Stomach smooth muscle (tissue), 2 donors: ENCODE data around the gene TMEM209.
A peak's percentile ranks its signal among the peaks of the same experiment; 100 is the strongest.

Experiments
- H3K27ac ChIP-seq: one replicate; pipeline ENCODE4 v1.7.0; 2013; ENCODE audit warnings: mild to moderate bottlenecking, low read length, inconsistent platforms
- H3K27me3 ChIP-seq, 2 donors: one replicate each; pipeline ENCODE4 v1.7.0; 2013; ENCODE audit warnings: low read length in 2 of 2; ENCODE audit not compliant: insufficient read depth in 2 of 2, control insufficient read depth in 1 of 2
- H3K36me3 ChIP-seq, 2 donors: one replicate each; pipeline ENCODE4 v1.7.0; 2013; ENCODE audit warnings: low read length in 2 of 2; ENCODE audit not compliant: control insufficient read depth in 2 of 2, insufficient read depth in 2 of 2
- H3K4me1 ChIP-seq: one replicate; pipeline ENCODE4 v1.7.0; 2013; ENCODE audit warnings: low read length; ENCODE audit not compliant: control insufficient read depth, insufficient read depth
- H3K4me3 ChIP-seq, 2 donors: one replicate each; pipeline ENCODE4 v1.7.0; 2013; ENCODE audit warnings: low read length in 2 of 2
- H3K9ac ChIP-seq, 2 donors: one replicate each; pipeline ENCODE4 v1.7.0; 2013; ENCODE audit warnings: low read length in 2 of 2, mild to moderate bottlenecking in 1 of 2
- H3K9me3 ChIP-seq, 2 donors: one replicate each; pipeline ENCODE4 v1.7.0; 2013; ENCODE audit warnings: low read length in 2 of 2; ENCODE audit not compliant: control insufficient read depth in 2 of 2
- donor health status: healthy.
- donor health status: Pancreatic carcinoma.

Gene TMEM209

GRCh38 chr7:130143986-130144311 lies 61.3 kb downstream of the TMEM209 start:
- Histone ChIP-seq H3K9me3 (no peaks in the 10 kb centered on the region), H3K4me1 (peaks cover 21% of the 10 kb centered on the region), H3K4me3 (no peak overlapping the region), H3K36me3 (no peaks in the 10 kb centered on the region), H3K9ac (no peak overlapping the region), H3K27ac (no peak overlapping the region), H3K27me3 (no peaks in the 10 kb centered on the region)

- H3K4me3 ChIP-seq, result no peak overlapping the region
- H3K4me1 ChIP-seq, result peaks cover 21% of the 10 kb centered on the region
- no peaks in the 10 kb centered on the region for H3K9me3 ChIP-seq
- no peaks in the 10 kb centered on the region for H3K36me3 ChIP-seq
- H3K9ac ChIP-seq, result no peak overlapping the region
- H3K27me3 ChIP-seq, result no peaks in the 10 kb centered on the region
- H3K27ac ChIP-seq, result peak overlapping the region; percentile 2
Measured at GRCh38 chr7:130143334-130143732, 61.9 kb downstream of the TMEM209 start.

- H3K27ac ChIP-seq, result peak overlapping the region; percentile 2
- H3K9ac ChIP-seq, result no peak overlapping the region
- peaks cover 21% of the 10 kb centered on the region for H3K4me1 ChIP-seq
- H3K9me3 ChIP-seq, result no peaks in the 10 kb centered on the region
- H3K36me3 ChIP-seq, result peaks cover under 1 to 1% of the 10 kb centered on the region in 2 donors
- no peak overlapping the region for H3K4me3 ChIP-seq
- H3K27me3 ChIP-seq, result no peaks in the 10 kb centered on the region
Measured at GRCh38 chr7:130142654-130143333, 62.4 kb downstream of the TMEM209 start.

- peak overlapping the region; percentile 78 to 81 for H3K4me3 ChIP-seq
- peak overlapping the region; percentile 96 to 97 for H3K9ac ChIP-seq
- H3K9me3 ChIP-seq, result no peaks in the 10 kb centered on the region
- H3K4me1 ChIP-seq, result peaks cover 21% of the 10 kb centered on the region
- no peaks in the 10 kb centered on the region for H3K27me3 ChIP-seq
- peak overlapping the region; percentile 89 for H3K27ac ChIP-seq
- peaks cover 2 to 3% of the 10 kb centered on the region in 2 donors for H3K36me3 ChIP-seq
Measured at GRCh38 chr7:130141884-130142653, 63.1 kb downstream of the TMEM209 start.

- H3K4me3 ChIP-seq, result peak overlapping the region; percentile 78 to 81
- no peaks in the 10 kb centered on the region for H3K9me3 ChIP-seq
- no peaks in the 10 kb centered on the region for H3K27me3 ChIP-seq
- H3K4me1 ChIP-seq, result peaks cover 21% of the 10 kb centered on the region
- peaks cover 3 to 4% of the 10 kb centered on the region in 2 donors for H3K36me3 ChIP-seq
- peak overlapping the region; percentile 89 for H3K27ac ChIP-seq
- peak overlapping the region; percentile 96 to 97 for H3K9ac ChIP-seq
Measured at GRCh38 chr7:130141161-130141883, 63.9 kb downstream of the TMEM209 start.

- Histone ChIP-seq H3K9ac (peak overlapping the region; percentile 96 to 97), H3K27ac (peak overlapping the region; percentile 89), H3K4me3 (peak overlapping the region; percentile 78 to 81), H3K36me3 (peaks cover 6% of the 10 kb centered on the region in 2 donors), H3K27me3 (no peaks in the 10 kb centered on the region), H3K4me1 (peaks cover 21% of the 10 kb centered on the region), H3K9me3 (no peaks in the 10 kb centered on the region)
Measured at GRCh38 chr7:130140551-130141160, 64.5 kb downstream of the TMEM209 start.

GRCh38 chr7:130139193-130139960 lies 65.8 kb downstream of the TMEM209 start:
- Histone ChIP-seq H3K27me3 (no peaks in the 10 kb centered on the region), H3K9ac (no peak overlapping the region), H3K27ac (no peak overlapping the region), H3K36me3 (peaks cover 9 to 12% of the 10 kb centered on the region in 2 donors), H3K4me3 (no peak overlapping the region), H3K9me3 (no peaks in the 10 kb centered on the region), H3K4me1 (peaks cover 18% of the 10 kb centered on the region)

- Histone ChIP-seq H3K36me3 (peaks cover 15 to 17% of the 10 kb centered on the region in 2 donors), H3K27me3 (no peaks in the 10 kb centered on the region), H3K4me3 (no peak overlapping the region), H3K27ac (no peak overlapping the region), H3K4me1 (peaks cover 16% of the 10 kb centered on the region), H3K9me3 (no peaks in the 10 kb centered on the region), H3K9ac (no peak overlapping the region)
Measured at GRCh38 chr7:130137207-130137606, 68.0 kb downstream of the TMEM209 start.

- Histone ChIP-seq H3K27ac (no peak overlapping the region), H3K27me3 (no peaks in the 10 kb centered on the region), H3K4me3 (no peak overlapping the region), H3K4me1 (peaks cover 10% of the 10 kb centered on the region), H3K9me3 (no peaks in the 10 kb centered on the region), H3K9ac (no peak overlapping the region), H3K36me3 (peaks cover 15 to 17% of the 10 kb centered on the region in 2 donors)
Measured at GRCh38 chr7:130136579-130137167, 68.5 kb downstream of the TMEM209 start.
